Activated naive CD8-positive, alpha-beta T cell (primary cell): ENCODE measurements around the gene BRMS1L.

ENCODE experiments used
- H3K27ac Mint-ChIP-seq: one replicate; pipeline ENCODE4 v1.8.0; 2021; ENCODE audit warnings: mixed read lengths
- H3K27me3 Mint-ChIP-seq: one replicate; pipeline ENCODE4 v1.8.0; 2021; ENCODE audit warnings: mixed read lengths
- H3K36me3 Mint-ChIP-seq: one replicate; pipeline ENCODE4 v1.8.0; 2021; ENCODE audit warnings: mixed read lengths
- H3K4me1 Mint-ChIP-seq: one replicate; pipeline ENCODE4 v1.8.0; 2021; ENCODE audit warnings: low read depth, mixed read lengths
- H3K4me3 Mint-ChIP-seq: one replicate; pipeline ENCODE4 v1.8.0; 2021; ENCODE audit warnings: mild to moderate bottlenecking, mixed read lengths
- H3K9me3 Mint-ChIP-seq: one replicate; pipeline ENCODE4 v1.8.0; 2021; ENCODE audit warnings: low read depth, mixed read lengths

BRMS1L gene

GRCh38 chr14:35915775-35916174, 89.6 kb downstream of the BRMS1L start:
- Mint-ChIP-seq H3K36me3 (peaks cover 11% of the 10 kb centered on the region), H3K27ac (no peak overlapping the region), H3K4me1 (no peaks in the 10 kb centered on the region), H3K27me3 (no peaks in the 10 kb centered on the region), H3K4me3 (no peak overlapping the region), H3K9me3 (no peaks in the 10 kb centered on the region)
